T-cell (primary cell): ENCODE measurements around the gene IQSEC1. TPM values are rescaled to one million over a fixed set of nuclear protein-coding genes. Genes with fewer than 3 reads are reported as not detected.

Experiments
- ATAC-seq, 4 experiments: fragments of 200-7000 bp in 3 of 4; fragments of 150-1000 bp in 1 of 4; cut with Tn5 transposase; replicated peaks in 1 of 4; 1 replicate in 3 of 4; 2 replicates in 1 of 4; pipeline ENCODE4 v1.10.0; 2021; ENCODE audit warnings: moderate library complexity in 3 of 4, mild to moderate bottlenecking in 2 of 4, moderate number of reproducible peaks in 1 of 4
- CTCF ChIA-PET, 2 donors: fragments of 300-600 bp; sonication (Branson Sonifier 250); formaldehyde crosslinking; loops; one replicate each; lab custom pipeline; 2022; ENCODE audit warnings: antibody characterized with exemption in 2 of 2; lab: Charles Lee
- POLR2A ChIA-PET, 2 donors: fragments of 300-600 bp; sonication (Branson Sonifier 250); formaldehyde crosslinking; loops; one replicate each; lab custom pipeline; 2022; ENCODE audit warnings: antibody characterized with exemption in 2 of 2; lab: Charles Lee
- DNase-seq, 35 experiments: peaks; one replicate each; pipeline versions ENCODE4 v3.0.0 to v3.0.0-alpha.2; 2013 to 2023
- H3K27ac ChIP-seq: one replicate; pipeline ENCODE4 v1.5.1; 2013; ENCODE audit warnings: low read length
- H3K27me3 ChIP-seq, 2 experiments: replicated peaks in 1 of 2; 1 replicate in 1 of 2; 2 replicates in 1 of 2; pipeline versions ENCODE4 v1.6.1 to v1.7.0; 2013; ENCODE audit warnings: low read length in 1 of 2, mixed read lengths in 1 of 2; ENCODE audit not compliant: control insufficient read depth in 2 of 2, insufficient read depth in 2 of 2; ENCODE audit errors: extremely low read depth in 1 of 2
- H3K36me3 ChIP-seq, 2 donors: 1 replicate in 1 of 2; 2 replicates in 1 of 2; pipeline versions ENCODE4 v1.6.1 to v1.7.0; 2013; ENCODE audit warnings: low read length in 1 of 2; ENCODE audit not compliant: control insufficient read depth in 2 of 2, insufficient read depth in 1 of 2; ENCODE audit errors: extremely low read depth in 1 of 2
- H3K4me1 ChIP-seq, 2 experiments: 1 replicate in 1 of 2; 2 replicates in 1 of 2; pipeline versions ENCODE4 v1.6.1 to v1.7.0; 2013; ENCODE audit warnings: low read length in 2 of 2, mixed read lengths in 1 of 2; ENCODE audit not compliant: insufficient read depth in 2 of 2, control insufficient read depth in 1 of 2; ENCODE audit errors: extremely low read depth in 1 of 2
- H3K4me3 ChIP-seq, 2 donors: 1 replicate in 1 of 2; 2 replicates in 1 of 2; pipeline versions ENCODE4 v1.5.1 to v1.7.0; 2013; ENCODE audit warnings: mild to moderate bottlenecking in 2 of 2, low read length in 1 of 2, moderate library complexity in 1 of 2; ENCODE audit not compliant: control insufficient read depth in 1 of 2; ENCODE audit errors: extremely low read depth in 1 of 2
- H3K9me3 ChIP-seq: 2 replicates; pipeline ENCODE4 v1.7.0; 2013
- H3K27ac Mint-ChIP-seq, 2 donors: one replicate each; pipeline ENCODE4 v1.8.0; 2020 to 2021; ENCODE audit warnings: mild to moderate bottlenecking in 2 of 2, mixed read lengths in 2 of 2
- H3K27me3 Mint-ChIP-seq, 2 donors: one replicate each; pipeline ENCODE4 v1.8.0; 2021 to 2022; ENCODE audit warnings: mixed read lengths in 2 of 2
- H3K36me3 Mint-ChIP-seq: one replicate; pipeline ENCODE4 v1.8.0; 2021; ENCODE audit warnings: mixed read lengths
- H3K4me1 Mint-ChIP-seq, 3 donors: one replicate each; pipeline ENCODE4 v1.8.0; 2020 to 2022; ENCODE audit warnings: mixed read lengths in 3 of 3, mild to moderate bottlenecking in 1 of 3
- H3K4me3 Mint-ChIP-seq, 3 donors: one replicate each; pipeline ENCODE4 v1.8.0; 2020 to 2022; ENCODE audit warnings: mild to moderate bottlenecking in 3 of 3, mixed read lengths in 3 of 3, moderate library complexity in 3 of 3
- H3K9me3 Mint-ChIP-seq, 3 donors: one replicate each; pipeline ENCODE4 v1.8.0; 2020 to 2022; ENCODE audit warnings: mixed read lengths in 3 of 3
- WGBS: methylation state at CpG from one replicate; pipeline ENCODE4 v1.1.5; 2013; ENCODE audit warnings: missing lambda C conversion rate; ENCODE audit not compliant: insufficient coverage; 5-methylcytosine and 5-hydroxymethylcytosine counted together
- total RNA-seq, 35 experiments: library from RNA in 6 of 35; stranded (reverse) in 6 of 35; fragments of 120-200 nt in 1 of 35; gene quantifications; one replicate each; pipeline versions ENCODE4 v1.2.1 to v1.2.4 and lab custom pipeline; 2013 to 2026

The IQSEC1 gene
- total RNA-seq, 5 donors from 2014 or later (not counting 1 experiment from before 2014, with no cell fraction given) = 73.7 to 113 (median 86.9) TPM

DNA sequence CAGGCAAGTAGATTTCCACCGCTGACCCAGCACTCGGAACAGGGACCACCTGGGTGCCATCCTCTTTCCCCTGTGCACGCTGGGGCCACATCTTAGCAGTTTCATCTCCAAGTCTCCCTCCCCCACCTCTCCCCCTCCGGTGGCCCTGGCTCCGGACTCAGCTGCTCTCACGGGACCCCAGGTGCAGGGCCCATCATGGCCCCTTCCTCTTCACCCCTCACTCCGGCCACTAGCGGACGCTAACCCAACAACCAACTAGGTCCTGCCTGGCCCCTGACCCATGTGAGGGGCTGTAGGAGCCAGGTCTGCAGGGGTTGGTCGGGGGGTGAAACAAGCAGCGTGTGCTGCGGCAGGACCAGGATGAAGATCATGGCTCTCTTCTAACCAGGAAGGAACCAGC is 31.3 kb upstream of the IQSEC1 start:
- Histone ChIP-seq H3K27ac (no peak overlapping the region), H3K4me3 (no peak overlapping the region), H3K9me3 (no peaks in the 10 kb centered on the region), H3K27me3 (peaks cover 0 to 27% of the 10 kb centered on the region in 2 experiments), H3K36me3 (no peaks in the 10 kb centered on the region), H3K4me1 (no peaks in the 10 kb centered on the region)
- no peak for DNase-seq
- Mint-ChIP-seq H3K27me3 (peaks cover 0 to 9% of the 10 kb centered on the region in 2 donors), H3K36me3 (no peaks in the 10 kb centered on the region), H3K9me3 (no peaks in the 10 kb centered on the region), H3K4me1 (no peaks in the 10 kb centered on the region), H3K4me3 (no peak overlapping the region), H3K27ac (no peak overlapping the region)
- CTCF ChIA-PET = no interaction called here
- POLR2A ChIA-PET = no interaction called here
- WGBS = 84% methylated on average over 8 of the region's 12 CpGs
- no peak for ATAC-seq

DNA sequence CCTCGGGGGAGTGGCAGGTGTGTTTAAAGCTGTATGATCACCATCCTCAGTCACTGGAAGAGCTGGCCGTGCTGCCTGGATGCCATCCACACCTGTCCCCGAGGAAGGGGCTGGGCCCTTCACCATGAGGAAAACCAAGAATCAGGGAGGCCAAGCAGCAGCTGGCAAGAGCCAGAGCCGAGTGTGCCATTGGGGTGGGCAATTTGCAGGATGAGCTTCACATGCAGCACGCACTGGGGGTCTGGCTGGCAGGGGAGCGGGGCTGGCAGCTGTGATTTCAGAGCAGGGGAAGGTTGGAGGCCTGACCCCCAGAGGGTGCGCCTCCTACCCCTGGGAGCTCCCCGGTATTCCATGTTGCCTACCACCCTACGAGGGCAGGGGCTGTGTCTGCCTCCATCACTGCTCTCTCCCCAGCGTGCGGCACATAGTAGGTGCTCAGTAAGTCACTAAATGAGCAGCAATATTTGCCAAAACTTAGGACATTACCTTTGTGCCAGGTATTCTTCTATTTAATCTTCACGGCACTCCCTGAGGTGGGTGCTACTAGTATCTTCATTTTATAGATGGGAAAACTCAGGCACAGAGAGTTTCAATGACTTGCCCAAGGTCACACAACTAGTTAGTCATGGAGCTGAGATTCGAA is 30.3 kb upstream of the IQSEC1 start:
- DNase-seq = no peak
- H3K4me3 ChIP-seq = no peak overlapping the region
- Mint-ChIP-seq H3K4me1 (no peaks in the 10 kb centered on the region), H3K36me3 (no peaks in the 10 kb centered on the region), H3K27me3 (peaks cover 0 to 9% of the 10 kb centered on the region in 2 donors), H3K9me3 (no peaks in the 10 kb centered on the region), H3K4me3 (no peak overlapping the region), H3K27ac (no peak overlapping the region)
- H3K27me3 ChIP-seq = peaks cover 0 to 27% of the 10 kb centered on the region in 2 experiments
- H3K36me3 ChIP-seq = no peaks in the 10 kb centered on the region
- H3K4me1 ChIP-seq = no peaks in the 10 kb centered on the region
- no peaks in the 10 kb centered on the region for H3K9me3 ChIP-seq
- WGBS = 87% methylated on average over 12 of the region's 13 CpGs
- no peak for ATAC-seq
- ChIA-PET POLR2A (no interaction called here), CTCF (interaction anchor here in 1 of 2 donors (0.9 kb wide), 1 partner anchor 12 kb away, joined by 3 read pairs; no protein-coding TSS in a partner anchor)
- no peak overlapping the region for H3K27ac ChIP-seq

DNA sequence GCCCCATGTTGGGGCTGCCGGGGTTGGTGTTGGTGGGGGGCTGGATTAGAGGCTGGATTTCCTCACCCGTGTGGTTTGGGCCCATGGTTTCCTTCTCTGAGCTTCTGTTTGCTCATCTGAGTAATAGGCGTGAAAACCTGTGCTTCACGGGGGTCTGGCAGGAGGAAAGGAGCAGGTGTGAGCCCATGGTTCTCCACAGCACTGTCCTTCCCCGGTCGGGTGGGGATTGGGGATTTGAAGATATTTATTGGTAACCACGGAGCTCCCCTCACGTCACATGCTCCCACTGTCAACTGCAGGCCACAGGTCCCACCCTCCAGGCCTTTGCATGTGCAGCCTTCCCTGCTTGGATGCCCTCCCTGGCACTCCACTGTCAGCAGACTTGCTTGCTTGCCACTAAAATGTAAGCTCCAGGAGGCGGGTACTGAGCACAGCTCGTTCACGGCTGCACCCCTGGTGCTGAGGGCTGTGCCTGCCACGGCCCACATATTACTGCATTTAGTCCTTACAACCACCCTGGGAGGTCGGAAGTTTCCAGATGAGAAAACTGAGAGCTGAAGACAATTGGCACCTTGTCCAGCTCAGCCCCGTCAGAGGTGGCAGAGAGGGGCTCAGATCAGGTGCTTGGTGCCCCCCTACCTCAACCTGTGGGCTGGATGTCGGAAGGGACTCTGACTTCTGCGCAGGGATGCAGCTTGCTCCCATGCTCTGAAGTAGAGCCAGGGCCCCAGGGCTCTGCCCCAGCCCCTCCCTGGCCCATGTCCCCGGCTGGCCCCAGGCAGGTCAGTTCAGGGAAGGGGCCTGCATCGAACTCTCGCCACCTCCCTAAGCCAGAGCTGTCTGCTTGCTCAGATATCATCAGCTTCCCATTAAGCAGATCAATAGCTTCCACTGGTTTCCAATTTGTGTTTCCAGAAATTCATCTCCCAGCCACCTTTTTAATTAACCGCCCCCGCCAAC is 29.4 kb upstream of the IQSEC1 start:
- Mint-ChIP-seq H3K36me3 (no peaks in the 10 kb centered on the region), H3K9me3 (no peaks in the 10 kb centered on the region), H3K27me3 (peaks cover 0 to 9% of the 10 kb centered on the region in 2 donors), H3K27ac (no peak overlapping the region), H3K4me1 (no peaks in the 10 kb centered on the region), H3K4me3 (no peak overlapping the region)
- CTCF ChIA-PET = interaction anchor here in 1 of 2 donors (0.9 kb wide), 1 partner anchor 11 kb away, joined by 3 read pairs; no protein-coding TSS in a partner anchor
- no peaks in the 10 kb centered on the region for H3K36me3 ChIP-seq
- no peak overlapping the region for H3K27ac ChIP-seq
- POLR2A ChIA-PET = no interaction called here
- H3K27me3 ChIP-seq = peaks cover 0 to 30% of the 10 kb centered on the region in 2 experiments
- DNase-seq (no peak), ATAC-seq (no peak)
- WGBS = 82% methylated on average over 12 of the region's 21 CpGs
- no peak overlapping the region for H3K4me3 ChIP-seq
- H3K4me1 ChIP-seq = no peaks in the 10 kb centered on the region
- H3K9me3 ChIP-seq = no peaks in the 10 kb centered on the region

DNA sequence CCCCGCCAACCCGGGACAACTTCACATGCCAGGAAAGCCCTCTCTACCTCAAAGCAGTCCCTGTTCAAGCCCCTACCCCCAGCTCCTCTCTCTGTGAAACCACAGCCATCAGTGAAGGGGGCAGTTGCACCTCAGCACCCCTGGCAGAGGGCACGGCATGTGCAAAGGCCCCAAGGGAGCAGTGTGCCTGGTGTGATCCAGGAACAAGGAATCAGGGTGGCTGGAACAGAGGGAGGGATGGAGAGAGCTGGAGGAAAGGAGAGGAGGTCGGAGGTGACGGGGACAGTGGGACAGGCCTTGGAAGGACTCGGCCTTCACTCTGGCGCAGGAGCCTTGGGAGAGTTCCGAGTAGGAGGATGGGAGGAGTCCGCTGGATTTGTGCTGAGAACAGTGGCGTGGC is 26.5 kb upstream of the IQSEC1 start:
- WGBS = 94% methylated on average over 9 of the region's 10 CpGs
- DNase-seq (no peak), ATAC-seq (no peak)
- H3K4me3 Mint-ChIP-seq = no peak overlapping the region
- no peak overlapping the region for H3K4me3 ChIP-seq
- H3K27ac Mint-ChIP-seq = no peak overlapping the region
- H3K36me3 ChIP-seq = no peaks in the 10 kb centered on the region
- peaks cover 0 to 37% of the 10 kb centered on the region in 2 experiments for H3K27me3 ChIP-seq
- POLR2A ChIA-PET = no interaction called here
- H3K27ac ChIP-seq = no peak overlapping the region
- H3K9me3 ChIP-seq = no peaks in the 10 kb centered on the region
- no peaks in the 10 kb centered on the region for H3K4me1 Mint-ChIP-seq
- CTCF ChIA-PET = no interaction called here
- peaks cover 4 to 12% of the 10 kb centered on the region in 2 donors for H3K27me3 Mint-ChIP-seq
- no peaks in the 10 kb centered on the region for H3K4me1 ChIP-seq
- H3K36me3 Mint-ChIP-seq = no peaks in the 10 kb centered on the region
- H3K9me3 Mint-ChIP-seq = no peaks in the 10 kb centered on the region

DNA sequence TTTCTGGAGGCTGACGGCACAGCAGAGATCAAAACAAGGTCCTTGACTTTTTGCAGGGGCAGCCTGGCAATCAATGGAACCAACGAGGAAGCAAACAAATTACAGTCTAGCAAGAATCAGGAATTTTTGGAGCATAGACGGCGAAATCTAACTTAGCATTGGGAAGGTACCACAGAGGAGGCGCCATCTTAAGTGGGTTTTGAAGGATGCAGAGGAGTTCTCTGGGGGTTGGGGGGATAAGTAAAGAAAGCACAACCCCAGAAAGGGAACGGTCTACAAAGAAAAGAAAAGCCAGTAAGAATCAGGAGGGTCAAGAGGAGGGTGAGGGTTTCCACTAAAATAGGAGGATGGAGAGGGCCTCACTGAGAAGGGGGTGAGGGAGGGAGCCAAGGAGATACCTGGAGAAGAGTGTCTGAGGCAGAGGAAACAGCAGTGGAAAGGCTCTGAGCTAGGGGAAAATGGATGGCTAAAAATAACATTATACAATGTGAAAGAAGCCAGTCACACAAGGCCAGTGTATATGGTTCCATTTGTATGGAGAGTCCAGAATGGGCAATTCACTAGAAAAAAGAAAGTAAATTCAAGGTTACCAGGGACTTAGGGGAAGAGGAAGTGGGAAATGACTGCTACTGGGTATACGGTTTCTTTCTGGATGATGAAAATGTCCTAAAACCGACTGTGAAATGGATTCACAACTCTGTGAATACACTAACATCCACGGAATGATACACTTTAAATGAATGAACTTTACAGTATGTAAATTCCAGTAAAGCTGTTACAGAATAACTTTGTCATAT is 25.2 kb upstream of the IQSEC1 start:
- ChIA-PET POLR2A (no interaction called here), CTCF (interaction anchor here in 1 of 2 donors (0.5 kb wide), 1 partner anchor 476 kb away, joined by 5 read pairs; no protein-coding TSS in a partner anchor)
- no peak overlapping the region for H3K27ac Mint-ChIP-seq

DNA sequence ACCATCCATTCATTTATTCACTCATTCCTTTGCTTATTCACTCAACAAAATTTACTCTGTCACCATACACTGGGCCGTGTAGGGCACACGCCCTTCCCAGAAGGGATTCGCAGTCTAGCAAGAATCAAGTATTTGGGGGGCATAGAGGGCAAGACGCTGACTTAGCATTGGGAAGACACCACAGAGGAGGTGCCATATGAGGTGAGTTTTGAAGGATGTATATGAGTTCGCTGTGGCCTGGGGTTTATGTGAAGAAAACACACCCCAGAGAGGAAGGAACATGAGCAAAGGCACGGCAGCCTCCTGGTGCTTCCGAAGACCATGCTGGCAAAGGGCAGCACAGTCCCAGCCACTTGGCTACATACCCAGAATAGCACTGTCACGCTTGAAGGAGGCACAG is 23.1 kb upstream of the IQSEC1 start:
- POLR2A ChIA-PET = no interaction called here
- CTCF ChIA-PET = no interaction called here
- H3K27me3 ChIP-seq = peaks cover 0 to 46% of the 10 kb centered on the region in 2 experiments

More for the DNA sequence above, 25.2 kb upstream of the IQSEC1 start:
- Mint-ChIP-seq H3K27me3 (peaks cover 9 to 17% of the 10 kb centered on the region in 2 donors), H3K9me3 (no peaks in the 10 kb centered on the region), H3K4me3 (no peak overlapping the region), H3K36me3 (no peaks in the 10 kb centered on the region), H3K4me1 (no peaks in the 10 kb centered on the region)
- DNase-seq (no peak), ATAC-seq (no peak)
- Histone ChIP-seq H3K4me3 (no peak overlapping the region), H3K36me3 (no peaks in the 10 kb centered on the region), H3K9me3 (no peaks in the 10 kb centered on the region), H3K27ac (no peak overlapping the region), H3K4me1 (no peaks in the 10 kb centered on the region), H3K27me3 (peaks cover 0 to 44% of the 10 kb centered on the region in 2 experiments)
- WGBS = 86% methylated on average over 6 of the region's 9 CpGs

More for the DNA sequence above, 23.1 kb upstream of the IQSEC1 start:
- Mint-ChIP-seq H3K36me3 (no peaks in the 10 kb centered on the region), H3K27ac (no peak overlapping the region), H3K4me1 (peaks cover 0 to 9% (median 6%) of the 10 kb centered on the region in 3 donors), H3K4me3 (no peak overlapping the region), H3K27me3 (peaks cover 9 to 12% of the 10 kb centered on the region in 2 donors), H3K9me3 (no peaks in the 10 kb centered on the region)
- no peak for ATAC-seq
- peaks cover 0 to 7% of the 10 kb centered on the region in 2 experiments for H3K4me1 ChIP-seq
- H3K36me3 ChIP-seq = no peaks in the 10 kb centered on the region
- no peak overlapping the region for H3K4me3 ChIP-seq
- 71% methylated on average over 2 of the region's 8 CpGs for WGBS
- no peak for DNase-seq
- H3K9me3 ChIP-seq = no peaks in the 10 kb centered on the region
- H3K27ac ChIP-seq = no peak overlapping the region
